Urinary bladder (tissue), 4 donors: ENCODE measurements around the gene ZBED4. TPM values are rescaled to one million over a fixed set of nuclear protein-coding genes. Genes with fewer than 3 reads are reported as not detected.
A peak's percentile ranks its signal among the peaks of the same experiment; 100 is the strongest.

ENCODE experiments used
- DNase-seq: peaks from one replicate; pipeline ENCODE4 v3.0.0-alpha.2; 2015; ENCODE audit errors: extremely low spot score
- H3K27ac ChIP-seq: one replicate; pipeline ENCODE4 v1.5.1; 2013; ENCODE audit warnings: low read depth, mild to moderate bottlenecking, moderate library complexity
- H3K36me3 ChIP-seq: one replicate; pipeline ENCODE4 v1.6.1; 2013; ENCODE audit warnings: mild to moderate bottlenecking, moderate library complexity; ENCODE audit not compliant: insufficient read depth
- H3K4me1 ChIP-seq: one replicate; pipeline ENCODE4 v1.6.1; 2013; ENCODE audit warnings: mild to moderate bottlenecking, moderate library complexity; ENCODE audit not compliant: insufficient read depth
- H3K4me3 ChIP-seq: one replicate; pipeline ENCODE4 v1.5.1; 2013; ENCODE audit warnings: low read depth, low read length
- WGBS: extraction: QIAGEN DNeasy Blood & Tissue Kit; methylation state at CpG from one replicate; pipeline ENCODE4 v1.1.7; 2013; 5-methylcytosine and 5-hydroxymethylcytosine counted together
- polyA plus RNA-seq: library from polyadenylated mRNA; stranded (reverse); fragments of 200-250 nt; gene quantifications from one replicate; pipeline ENCODE4 v1.2.3, GENCODE V29; 2013
- small RNA-seq: library from RNA; depleted of rRNA; stranded (forward); fragments of <200 nt; gene quantifications from one replicate; pipeline ENCODE3, GENCODE V24; 2014
- total RNA-seq: library from RNA; depleted of rRNA; stranded (reverse); fragments of >200 nt; gene quantifications from one replicate; pipeline ENCODE4 v1.2.3, GENCODE V29; 2014
- donor health status: healthy with polysubstance abuse.
- donor health status: healthy.

Gene ZBED4
- total and polyA plus RNA-seq, 2 donors, result 4.6 to 7.8 TPM

DNA sequence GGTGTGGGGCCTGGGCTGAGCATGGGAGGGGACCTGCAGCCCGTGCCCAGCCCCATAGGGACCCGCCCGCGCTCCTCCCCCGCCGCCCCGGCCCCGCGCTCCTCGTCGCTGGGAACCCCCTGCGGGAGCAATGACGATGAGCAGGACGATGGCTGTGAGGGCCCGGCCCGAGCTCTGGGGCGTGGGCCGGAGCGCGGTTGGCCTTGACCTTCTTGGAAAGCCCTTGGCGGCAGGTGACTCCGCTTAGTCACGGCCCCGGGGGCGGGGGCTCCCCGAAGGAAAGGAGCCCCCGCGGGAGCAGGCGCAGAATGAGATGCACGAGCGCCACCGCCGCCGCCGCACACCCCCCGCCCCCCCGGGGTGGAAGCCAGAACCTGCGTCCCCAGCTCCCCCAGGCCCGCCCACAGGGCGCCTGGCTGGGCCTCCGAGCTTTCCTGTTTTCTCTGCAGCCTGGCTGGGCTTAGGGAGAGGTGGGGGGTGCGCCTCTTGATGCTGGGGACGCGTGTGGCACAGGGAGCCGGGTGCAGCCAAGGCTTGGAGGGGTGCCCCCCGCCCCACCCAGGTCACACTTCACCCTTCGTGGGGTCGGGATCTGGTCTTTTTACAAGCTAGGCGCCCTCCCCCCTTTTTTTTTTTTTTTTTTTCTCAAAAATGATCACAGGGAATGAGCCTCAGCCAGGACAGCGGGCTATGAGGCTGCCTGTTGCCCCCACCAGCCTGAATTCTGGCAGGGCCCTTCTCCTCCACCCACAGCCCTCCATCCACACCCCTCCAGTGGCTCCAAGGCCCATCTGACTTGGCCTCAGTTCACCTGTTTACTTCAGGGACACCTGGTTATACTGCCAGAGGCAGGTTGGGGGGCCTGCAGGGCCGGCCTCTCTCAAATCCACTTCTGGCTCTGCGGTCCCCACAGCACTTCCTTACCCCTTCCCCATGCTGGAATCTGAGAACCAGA, 82.7 kb downstream of the ZBED4 start:
- WGBS, result 5% methylated on average over 52 of the region's 52 CpGs
- no peak for DNase-seq
- Histone ChIP-seq H3K4me3 (peak overlapping the region; percentile 37), H3K36me3 (no peaks in the 10 kb centered on the region), H3K27ac (peak overlapping the region; percentile 27), H3K4me1 (peaks cover 1% of the 10 kb centered on the region)

- WGBS, result 51% methylated on average over 21 of the region's 21 CpGs
- Histone ChIP-seq H3K4me1 (peaks cover 1% of the 10 kb centered on the region), H3K36me3 (no peaks in the 10 kb centered on the region), H3K4me3 (no peak overlapping the region), H3K27ac (peak overlapping the region; percentile 27)
- no peak for DNase-seq
These were observed 83.5 kb downstream of the ZBED4 start for GRCh38 chr22:49936973-49937757.

DNA sequence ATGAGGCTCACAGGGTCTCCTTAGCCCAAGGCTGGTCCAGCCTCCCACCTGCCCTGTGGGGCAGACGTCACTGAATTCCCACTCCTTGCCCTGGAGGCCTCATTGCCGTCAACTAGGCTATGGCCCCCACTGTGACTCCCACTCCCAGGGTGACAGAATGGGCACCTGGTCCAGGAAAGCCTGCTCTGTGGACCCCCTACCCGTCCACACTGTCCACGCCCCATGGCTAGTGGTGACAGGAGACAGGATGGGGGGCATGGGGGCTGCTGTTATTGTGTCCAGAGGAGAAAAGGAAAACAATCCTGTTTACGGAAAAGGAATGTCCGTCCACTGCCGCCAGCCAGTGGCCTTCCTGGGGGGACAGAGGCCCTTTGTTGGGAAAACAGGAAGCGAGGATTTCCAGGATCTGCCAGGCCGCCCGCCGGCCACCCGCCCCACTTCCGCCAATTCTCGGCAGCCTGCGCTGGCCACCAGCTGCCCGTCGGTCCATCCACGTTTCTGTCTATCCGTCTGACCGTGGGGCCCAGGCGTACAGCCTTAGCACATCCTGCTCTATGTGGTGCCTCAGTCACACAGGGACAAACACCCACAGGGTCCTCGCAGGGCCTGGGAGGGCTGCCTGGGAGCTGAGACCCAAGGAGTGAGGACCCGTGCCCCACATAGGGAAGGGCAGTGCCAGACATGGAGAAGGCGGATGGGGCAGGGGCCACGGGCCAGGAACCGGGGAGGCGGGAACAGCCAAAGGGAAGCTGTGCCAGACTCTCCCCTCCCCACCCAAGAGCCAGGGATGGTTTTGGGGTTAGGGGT, 84.3 kb downstream of the ZBED4 start:
- H3K4me1 ChIP-seq, result peaks cover 1% of the 10 kb centered on the region
- H3K36me3 ChIP-seq, result no peaks in the 10 kb centered on the region
- no peak overlapping the region for H3K27ac ChIP-seq
- DNase-seq, result no peak
- no peak overlapping the region for H3K4me3 ChIP-seq
- WGBS, result 78% methylated on average over 27 of the region's 27 CpGs

- WGBS, result 87% methylated on average over 19 of the region's 19 CpGs
- peaks cover 1% of the 10 kb centered on the region for H3K4me1 ChIP-seq
- H3K27ac ChIP-seq, result no peak overlapping the region
These were observed 85.0 kb downstream of the ZBED4 start for GRCh38 chr22:49938565-49939136.

More at GRCh38 chr22:49938565-49939136, 85.0 kb downstream of the ZBED4 start:
- no peak for DNase-seq
- Histone ChIP-seq H3K36me3 (no peaks in the 10 kb centered on the region), H3K4me3 (no peak overlapping the region)

Small RNA genes within 50 kb of the gene (small RNA-seq; reads per million reads assigned to genes)
- gene AL117328.1 (not detected), gene RF00017 (not detected)

Other genes starting within 250 kb of the ZBED4 start
- 29.4 TPM for gene BRD1, start 26.0 kb upstream of the ZBED4 start, total RNA-seq
- 26.3 TPM for gene BRD1, start 26.0 kb upstream of the ZBED4 start, polyA plus RNA-seq
- 20.4 TPM for gene ALG12, start 64.6 kb downstream of the ZBED4 start, total RNA-seq
- gene ALG12, start 64.6 kb downstream of the ZBED4 start, polyA plus RNA-seq, result 18.5 TPM
- 19.3 TPM for gene CRELD2, start 64.8 kb downstream of the ZBED4 start, total RNA-seq
- gene CRELD2, start 64.8 kb downstream of the ZBED4 start, polyA plus RNA-seq, result 37.3 TPM
- 17.1 TPM for gene PIM3, start 106.9 kb downstream of the ZBED4 start, total RNA-seq
- 74.5 TPM for gene PIM3, start 106.9 kb downstream of the ZBED4 start, polyA plus RNA-seq
- gene IL17REL, start 158.9 kb downstream of the ZBED4 start, total RNA-seq, result not detected
- gene IL17REL, start 158.9 kb downstream of the ZBED4 start, polyA plus RNA-seq, result 0.01 TPM
- not detected for gene TTLL8, start 204.5 kb downstream of the ZBED4 start, total RNA-seq
- not detected for gene TTLL8, start 204.5 kb downstream of the ZBED4 start, polyA plus RNA-seq
- 2.4 TPM for gene MLC1, start 231.6 kb downstream of the ZBED4 start, total RNA-seq
- gene MLC1, start 231.6 kb downstream of the ZBED4 start, polyA plus RNA-seq, result 0.09 TPM
- gene MOV10L1, start 236.2 kb downstream of the ZBED4 start, total RNA-seq, result 9.7 TPM
- gene MOV10L1, start 236.2 kb downstream of the ZBED4 start, polyA plus RNA-seq, result 0.33 TPM